ENCODE measurements around the gene RASSF5.
"Not testable (repeated sequence)": the region's sequence is repeated elsewhere in the genome, so short reads cannot be mapped to it uniquely, and the experiment has no call there.

Gene RASSF5

DNA sequence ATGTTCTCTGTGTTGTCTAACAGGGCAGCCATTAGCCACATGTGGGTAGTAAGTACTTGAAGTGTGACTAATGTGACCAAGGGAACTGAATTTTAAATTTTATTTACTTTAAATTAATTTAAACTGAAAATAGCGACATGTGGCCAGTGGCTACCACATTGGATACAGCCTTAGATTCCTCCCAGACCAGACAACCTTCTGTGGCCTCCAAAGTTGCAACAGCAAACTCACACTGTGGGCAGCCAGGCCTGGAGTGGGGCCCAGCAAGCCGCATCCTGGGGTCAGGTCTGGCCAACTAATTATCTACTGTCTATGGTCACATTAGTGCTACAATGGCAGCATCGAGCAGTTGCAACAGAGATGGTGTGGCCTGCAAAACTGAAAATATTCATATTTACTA is 93.2 kb downstream of the RASSF5 start:
- no peak overlapping the region for H3K4me3 ChIP-seq (ENCODE audit: low read length)
- DNase-seq (ENCODE audit: low read depth): no peak
- TF ChIP-seq, protein P1, sequence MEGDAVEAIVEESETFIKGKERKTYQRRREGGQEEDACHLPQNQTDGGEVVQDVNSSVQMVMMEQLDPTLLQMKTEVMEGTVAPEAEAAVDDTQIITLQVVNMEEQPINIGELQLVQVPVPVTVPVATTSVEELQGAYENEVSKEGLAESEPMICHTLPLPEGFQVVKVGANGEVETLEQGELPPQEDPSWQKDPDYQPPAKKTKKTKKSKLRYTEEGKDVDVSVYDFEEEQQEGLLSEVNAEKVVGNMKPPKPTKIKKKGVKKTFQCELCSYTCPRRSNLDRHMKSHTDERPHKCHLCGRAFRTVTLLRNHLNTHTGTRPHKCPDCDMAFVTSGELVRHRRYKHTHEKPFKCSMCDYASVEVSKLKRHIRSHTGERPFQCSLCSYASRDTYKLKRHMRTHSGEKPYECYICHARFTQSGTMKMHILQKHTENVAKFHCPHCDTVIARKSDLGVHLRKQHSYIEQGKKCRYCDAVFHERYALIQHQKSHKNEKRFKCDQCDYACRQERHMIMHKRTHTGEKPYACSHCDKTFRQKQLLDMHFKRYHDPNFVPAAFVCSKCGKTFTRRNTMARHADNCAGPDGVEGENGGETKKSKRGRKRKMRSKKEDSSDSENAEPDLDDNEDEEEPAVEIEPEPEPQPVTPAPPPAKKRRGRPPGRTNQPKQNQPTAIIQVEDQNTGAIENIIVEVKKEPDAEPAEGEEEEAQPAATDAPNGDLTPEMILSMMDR (IDR thresholded peaks at IDR 0.05; ENCODE audit: insufficient read depth, low read depth, low read length, missing control alignments): no peak

DNA sequence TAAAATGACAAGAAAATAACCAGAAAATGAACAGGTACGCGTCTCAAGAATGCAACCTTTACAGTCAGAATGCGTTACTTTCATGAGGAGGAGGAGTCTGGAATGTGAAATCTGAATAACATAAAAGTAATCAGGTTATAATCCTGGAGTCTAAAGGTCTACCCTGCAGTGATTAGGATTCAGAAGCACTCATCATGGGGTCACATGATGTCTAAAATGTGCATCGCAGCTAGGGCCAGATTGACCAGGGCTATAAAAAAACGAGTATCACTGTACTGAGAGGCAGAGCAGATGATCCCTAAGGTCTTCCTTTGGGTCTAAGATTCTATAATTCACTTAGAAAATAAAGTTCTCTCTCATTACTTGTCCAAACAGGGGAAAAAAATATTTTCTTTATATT is 97.5 kb downstream of the RASSF5 start:
- no peak for DNase-seq (ENCODE audit: low read depth)
- TF ChIP-seq, protein P1 (IDR thresholded peaks at IDR 0.05; ENCODE audit: insufficient read depth, low read depth, low read length, missing control alignments): no peak
- no peak overlapping the region for H3K4me3 ChIP-seq (ENCODE audit: low read length)

DNA sequence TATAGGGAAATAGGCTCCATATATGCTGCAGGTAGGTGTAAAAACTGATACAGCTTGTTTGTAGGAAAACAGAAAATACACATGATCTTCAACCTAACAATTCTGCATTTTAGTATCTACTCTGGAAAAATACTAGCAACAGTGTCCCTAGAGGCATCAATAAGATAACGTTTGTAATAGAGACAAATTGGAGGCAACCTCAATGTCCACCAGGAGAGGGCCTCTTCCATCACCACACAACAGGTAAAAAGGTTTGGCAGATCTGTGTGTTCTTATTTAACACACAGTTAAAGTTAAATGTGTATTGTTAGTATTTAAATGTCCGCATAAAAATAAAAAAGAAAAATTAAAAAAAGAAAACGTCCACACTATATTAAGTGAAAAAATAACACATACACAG is 99.5 kb downstream of the RASSF5 start:
- H3K4me3 ChIP-seq (ENCODE audit: low read length): no peak overlapping the region
- TF ChIP-seq, protein P1 (IDR thresholded peaks at IDR 0.05; ENCODE audit: insufficient read depth, low read depth, low read length, missing control alignments): peak; percentile 74
- DNase-seq (ENCODE audit: low read depth): peak; percentile 65

DNA sequence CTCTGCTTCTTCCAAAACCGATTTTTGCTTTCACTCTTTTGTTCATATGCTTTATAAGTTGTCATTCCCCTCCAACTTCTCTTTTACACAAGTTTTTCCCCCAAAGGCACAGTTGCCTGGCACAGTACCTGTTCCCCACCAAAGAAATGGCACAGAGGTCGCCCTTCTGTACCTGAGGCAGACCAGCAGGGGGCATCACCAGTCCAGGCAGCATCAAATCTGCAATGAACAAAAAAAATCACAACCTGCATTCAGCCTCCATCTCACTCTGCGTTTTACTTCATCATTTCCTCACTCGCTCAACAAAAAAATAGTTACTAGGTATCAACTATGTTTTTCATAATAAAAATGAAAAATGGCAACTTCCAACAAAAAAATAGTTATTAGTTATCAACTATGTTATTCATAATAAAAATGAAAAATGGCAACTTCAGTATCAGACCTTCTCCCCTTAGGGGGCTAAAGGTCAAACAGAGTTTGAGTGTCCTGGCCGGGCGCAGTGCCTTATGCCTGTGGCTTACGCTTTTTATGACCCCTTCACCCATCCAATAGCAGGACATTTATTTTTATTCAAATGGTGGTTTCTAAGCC is 100.9 kb downstream of the RASSF5 start:
- H3K4me3 ChIP-seq (ENCODE audit: low read length): no peak overlapping the region
- DNase-seq (ENCODE audit: low read depth): peak; percentile 63
- TF ChIP-seq, protein P1 (IDR thresholded peaks at IDR 0.05; ENCODE audit: insufficient read depth, low read depth, low read length, missing control alignments): peak; percentile 93

DNA sequence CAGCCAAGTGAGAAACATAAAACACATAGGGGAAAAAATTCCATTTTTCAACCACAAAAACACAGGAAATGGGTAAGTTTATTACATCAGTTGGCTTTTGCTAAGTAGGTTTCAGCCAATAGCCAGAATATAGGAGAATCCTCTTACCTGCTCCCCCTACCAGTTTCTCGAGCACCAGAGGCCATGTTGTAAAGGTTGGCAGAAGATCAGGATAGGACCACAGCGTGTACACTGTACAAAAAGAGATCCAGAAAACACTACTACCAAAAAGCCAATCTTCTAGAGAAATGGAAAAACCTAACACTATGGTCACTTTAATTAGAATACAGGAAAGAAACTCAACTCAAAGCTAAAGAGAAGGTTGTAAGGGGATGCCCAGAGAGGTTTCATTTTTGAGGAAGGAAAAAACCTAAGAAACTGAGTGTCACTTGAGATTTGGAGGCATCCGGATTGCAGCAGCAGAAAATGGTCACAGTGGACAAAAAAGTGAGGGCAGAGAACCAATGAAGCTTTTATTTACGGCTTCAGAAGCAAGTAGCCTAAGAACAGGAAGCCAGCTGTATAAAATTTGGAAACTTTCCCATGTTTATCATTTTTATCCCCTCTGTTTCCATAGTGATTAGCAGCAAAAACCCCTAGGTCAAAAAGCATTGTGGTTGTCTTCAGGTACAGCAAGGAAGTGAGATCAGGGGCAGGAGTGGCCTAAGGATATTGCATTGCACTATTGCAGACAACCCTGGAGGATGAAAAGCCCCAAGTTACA is 102.1 kb downstream of the RASSF5 start:
- TF ChIP-seq, protein P1 (IDR thresholded peaks at IDR 0.05; ENCODE audit: insufficient read depth, low read depth, low read length, missing control alignments): no peak
- no peak for DNase-seq (ENCODE audit: low read depth)
- no peak overlapping the region for H3K4me3 ChIP-seq (ENCODE audit: low read length)

DNA sequence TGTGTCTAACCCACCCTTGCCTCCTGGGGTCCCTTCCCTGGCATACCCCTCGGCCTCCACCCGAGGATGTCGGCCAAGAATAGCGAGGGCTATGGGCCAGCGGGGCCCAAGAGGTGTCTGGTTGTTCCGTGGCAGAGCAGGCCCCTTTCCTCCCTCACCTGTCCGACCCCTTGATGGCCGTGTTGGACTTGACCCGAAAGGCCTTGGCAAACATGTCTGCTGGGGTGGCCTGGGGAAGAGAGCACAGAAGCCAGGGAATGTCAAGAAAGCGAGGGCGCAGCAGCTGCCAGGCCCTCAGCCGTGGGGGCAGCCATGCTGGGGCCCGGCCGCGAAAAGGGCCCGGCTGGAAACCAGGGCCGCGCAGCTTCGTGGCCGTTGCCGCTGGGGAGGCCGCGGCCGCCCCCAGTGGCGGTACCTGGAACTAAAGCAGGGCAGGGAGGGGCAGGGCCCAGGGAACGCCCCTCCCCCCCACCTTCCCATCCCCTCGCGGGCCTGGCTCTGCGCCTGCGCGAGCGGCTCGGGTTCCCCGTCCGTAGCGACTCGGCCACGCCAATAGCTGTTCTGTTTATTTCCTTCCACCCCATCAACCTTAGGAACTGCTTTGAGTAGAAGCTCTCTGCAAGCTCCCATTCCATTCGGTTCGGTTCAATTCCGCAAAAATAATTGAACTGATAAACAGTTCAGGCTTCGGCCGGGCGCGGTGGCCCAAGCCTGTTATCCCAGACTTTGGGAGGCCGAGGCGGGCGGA is 105.0 kb downstream of the RASSF5 start, which contains the start of gene EIF2D:
Gene EIF2D, minus strand, starts transcription at position 337 of the 748 bp plus-strand sequence. Its CDS starts 123 bp downstream, at position 214.
- peak within 1 kb of the TSS; percentile 86 for H3K4me3 ChIP-seq (ENCODE audit: low read length)
- peak; percentile 91 for DNase-seq (ENCODE audit: low read depth)
- TF ChIP-seq, protein P1 (IDR thresholded peaks at IDR 0.05; ENCODE audit: insufficient read depth, low read depth, low read length, missing control alignments): peak; percentile 75

DNA sequence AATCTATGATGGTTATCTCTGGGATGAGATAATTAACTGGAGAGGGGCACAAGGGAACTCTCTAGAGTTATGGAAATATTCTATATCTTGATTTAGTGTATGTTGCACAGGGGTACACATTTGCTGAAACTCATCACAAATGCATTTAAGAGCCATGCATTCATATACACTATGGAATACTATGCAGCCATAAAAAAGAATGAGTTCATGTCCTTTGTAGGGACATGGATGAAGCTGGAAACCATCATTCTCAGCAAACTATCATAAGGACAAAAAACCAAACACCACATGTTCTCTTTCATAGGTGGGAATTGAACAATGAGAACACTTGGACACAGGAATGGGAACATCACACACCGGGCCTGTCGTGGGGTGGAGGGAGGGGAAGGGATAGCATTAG is 119.1 kb downstream of the RASSF5 start:
- not testable (repeated sequence) for DNase-seq (ENCODE audit: low read depth); H3K4me3 ChIP-seq (ENCODE audit: low read length)

All from epithelial cell of esophagus (primary cell).